Trophoblast cell (in vitro differentiated cells and primary cell): ENCODE results near the gene PSMD10. TPM values are rescaled to one million over a fixed set of nuclear protein-coding genes. Genes with fewer than 3 reads are reported as not detected.

ENCODE experiments used
- DNase-seq, 2 donors: peaks; one replicate each; pipeline ENCODE4 v3.0.0-alpha.2; 2016
- H2AFZ ChIP-seq: 2 replicates; pipeline ENCODE4 v1.6.1; 2013; ENCODE audit warnings: low read length, moderate library complexity, mild to moderate bottlenecking; ENCODE audit not compliant: insufficient read depth, poor library complexity
- H2AK5ac ChIP-seq: 2 replicates; pipeline ENCODE4 v1.6.1; 2013; ENCODE audit warnings: mild to moderate bottlenecking, low read length
- H2BK120ac ChIP-seq: 2 replicates; pipeline ENCODE4 v1.6.1; 2013; ENCODE audit warnings: low read length, mild to moderate bottlenecking, moderate library complexity; ENCODE audit not compliant: insufficient read depth, poor library complexity
- H2BK12ac ChIP-seq: 2 replicates; pipeline ENCODE4 v1.6.1; 2013; ENCODE audit warnings: mild to moderate bottlenecking, low read length, moderate library complexity
- H2BK5ac ChIP-seq: 2 replicates; pipeline ENCODE4 v1.6.1; 2013; ENCODE audit warnings: low read length, low read depth, moderate library complexity, mild to moderate bottlenecking; ENCODE audit not compliant: poor library complexity
- H3K14ac ChIP-seq: 2 replicates; pipeline ENCODE4 v1.6.1; 2013; ENCODE audit warnings: mild to moderate bottlenecking, low read length
- H3K18ac ChIP-seq: 2 replicates; pipeline ENCODE4 v1.6.1; 2013; ENCODE audit warnings: mild to moderate bottlenecking, low read length
- H3K23ac ChIP-seq: 2 replicates; pipeline ENCODE4 v1.6.1; 2013; ENCODE audit warnings: low read length
- H3K27ac ChIP-seq: 2 replicates; pipeline ENCODE4 v1.5.1; 2013; ENCODE audit warnings: low read depth, mild to moderate bottlenecking, inconsistent platforms, low read length, moderate library complexity
- H3K27me3 ChIP-seq: 2 replicates; pipeline ENCODE4 v1.6.1; 2013; ENCODE audit warnings: inconsistent platforms, mild to moderate bottlenecking, low read length, moderate library complexity; ENCODE audit not compliant: insufficient read depth
- H3K36me3 ChIP-seq, 2 experiments: 1 replicate in 1 of 2; 2 replicates in 1 of 2; pipeline ENCODE4 v1.6.1; 2013; ENCODE audit warnings: low read length in 2 of 2, mild to moderate bottlenecking in 2 of 2, moderate library complexity in 1 of 2; ENCODE audit not compliant: insufficient read depth in 2 of 2, control insufficient read depth in 1 of 2
- H3K4ac ChIP-seq: 2 replicates; pipeline ENCODE4 v1.6.1; 2013; ENCODE audit warnings: low read depth, mild to moderate bottlenecking, low read length, moderate library complexity
- H3K4me1 ChIP-seq, 2 experiments: 1 replicate in 1 of 2; 2 replicates in 1 of 2; pipeline ENCODE4 v1.6.1; 2013; ENCODE audit warnings: low read length in 2 of 2, mild to moderate bottlenecking in 2 of 2, moderate library complexity in 1 of 2; ENCODE audit not compliant: insufficient read depth in 2 of 2, control insufficient read depth in 1 of 2
- H3K4me2 ChIP-seq: 2 replicates; pipeline ENCODE4 v1.6.1; 2013; ENCODE audit warnings: inconsistent platforms, mild to moderate bottlenecking, low read length, moderate library complexity
- H3K4me3 ChIP-seq: 2 replicates; pipeline ENCODE4 v1.5.1; 2013; ENCODE audit warnings: mild to moderate bottlenecking, low read depth, low read length, inconsistent platforms
- H3K79me1 ChIP-seq: one replicate; pipeline ENCODE4 v1.6.1; 2013; ENCODE audit warnings: low read length
- H3K79me2 ChIP-seq: 2 replicates; pipeline ENCODE4 v1.6.1; 2013; ENCODE audit warnings: low read length, mild to moderate bottlenecking; ENCODE audit not compliant: control insufficient read depth, insufficient read depth, poor library complexity
- H3K9ac ChIP-seq: 2 replicates; pipeline ENCODE4 v1.6.1; 2013; ENCODE audit warnings: mild to moderate bottlenecking, low read length
- H3K9me3 ChIP-seq: 2 replicates; pipeline ENCODE4 v1.6.1; 2013; ENCODE audit warnings: low read depth, mild to moderate bottlenecking, control low read depth, inconsistent platforms, low read length; ENCODE audit not compliant: insufficient read depth
- H4K12ac ChIP-seq: 2 replicates; pipeline ENCODE4 v1.6.1; 2013; ENCODE audit warnings: low read depth, mild to moderate bottlenecking, low read length, moderate library complexity
- H4K8ac ChIP-seq: 2 replicates; pipeline ENCODE4 v1.6.1; 2013; ENCODE audit warnings: low read depth, mild to moderate bottlenecking, low read length, moderate library complexity
- H4K91ac ChIP-seq: one replicate; pipeline ENCODE4 v1.6.1; 2013; ENCODE audit warnings: low read depth, mild to moderate bottlenecking, low read length, moderate library complexity
- WGBS: extraction: QIAGEN DNeasy Blood & Tissue Kit; methylation state at CpG from one replicate; pipeline ENCODE4 v1.1.7; 2013; ENCODE audit warnings: missing lambda C conversion rate; ENCODE audit not compliant: insufficient read length, insufficient coverage; ENCODE audit errors: extremely low coverage; 5-methylcytosine and 5-hydroxymethylcytosine counted together
- polyA plus RNA-seq: library from polyadenylated mRNA; stranded (reverse); fragments of 200-250 nt; gene quantifications from 2 replicates; pipeline ENCODE4 v1.2.3, GENCODE V29; 2013

PSMD10 gene, protein sequence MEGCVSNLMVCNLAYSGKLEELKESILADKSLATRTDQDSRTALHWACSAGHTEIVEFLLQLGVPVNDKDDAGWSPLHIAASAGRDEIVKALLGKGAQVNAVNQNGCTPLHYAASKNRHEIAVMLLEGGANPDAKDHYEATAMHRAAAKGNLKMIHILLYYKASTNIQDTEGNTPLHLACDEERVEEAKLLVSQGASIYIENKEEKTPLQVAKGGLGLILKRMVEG
- polyA plus RNA-seq: 33.9 and 34.9 TPM in 2 replicates

DNA sequence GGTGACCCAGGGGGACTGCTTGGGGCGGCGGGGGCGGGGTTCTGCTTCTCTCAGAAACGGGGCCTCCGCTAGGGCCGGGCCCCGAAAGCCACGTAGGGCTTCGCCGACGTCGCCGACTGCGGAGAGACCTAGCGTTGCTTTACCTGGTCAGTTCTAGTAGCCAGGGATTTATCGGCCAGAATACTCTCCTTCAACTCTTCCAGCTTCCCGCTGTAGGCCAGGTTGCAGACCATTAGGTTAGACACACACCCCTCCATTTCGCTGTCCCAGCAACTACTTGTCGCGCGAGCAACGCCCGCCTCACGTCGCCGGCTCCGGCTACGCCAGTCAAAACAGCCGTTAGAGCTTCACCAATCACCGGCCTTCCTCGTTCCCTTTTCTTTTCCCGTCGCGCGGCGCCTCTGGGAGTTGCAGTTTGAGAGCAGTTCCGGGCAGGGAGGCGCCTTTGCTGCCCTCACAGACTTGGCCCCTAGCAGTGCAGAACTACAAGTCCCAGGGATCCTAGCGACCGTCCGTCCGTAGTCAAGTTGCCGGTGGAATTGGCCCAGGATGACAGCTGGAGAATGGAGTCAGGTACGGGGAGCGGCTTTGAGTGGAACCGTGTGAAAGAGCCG, at the start of gene PSMD10, which contains the start of gene ATG4A:
TSS of gene PSMD10 (minus strand) at position 279 of the 614 bp plus-strand sequence. CDS start at position 257, 22 bp downstream.
TSS of gene ATG4A (plus strand) at position 515 of the 614 bp plus-strand sequence. CDS start at position 564, 49 bp downstream.
- peak within 1 kb of the TSS; percentile 62 for H4K91ac ChIP-seq
- no peak within 1 kb of the TSS for H3K18ac ChIP-seq
- H3K9ac ChIP-seq: peak within 1 kb of the TSS; percentile 77
- H3K79me2 ChIP-seq: no peaks in the 10 kb centered on the region
- no peaks in the 10 kb centered on the region for H3K27me3 ChIP-seq
- no peak within 1 kb of the TSS for H2BK120ac ChIP-seq
- peaks cover 5% of the 10 kb centered on the region in 2 experiments for H3K36me3 ChIP-seq
- no peak within 1 kb of the TSS for H3K4ac ChIP-seq
- no CpG with 5 or more reads among the region's 47 CpGs for WGBS
- no peak within 1 kb of the TSS for H3K14ac ChIP-seq
- peaks cover 0 to 2% of the 10 kb centered on the region in 2 experiments for H3K4me1 ChIP-seq
- H3K23ac ChIP-seq: no peak within 1 kb of the TSS
- H3K79me1 ChIP-seq: no peaks in the 10 kb centered on the region
- H2BK5ac ChIP-seq: no peak within 1 kb of the TSS
- H2BK12ac ChIP-seq: no peak within 1 kb of the TSS
- H4K8ac ChIP-seq: peak within 1 kb of the TSS; percentile 47
- H2AFZ ChIP-seq: peak within 1 kb of the TSS; percentile 51
- H3K27ac ChIP-seq: peak within 1 kb of the TSS; percentile 75
- no peaks in the 10 kb centered on the region for H3K9me3 ChIP-seq
- peak within 1 kb of the TSS; percentile 82 for H3K4me3 ChIP-seq
- H3K4me2 ChIP-seq: peak within 1 kb of the TSS; percentile 69
- H4K12ac ChIP-seq: no peak within 1 kb of the TSS
- H2AK5ac ChIP-seq: no peak within 1 kb of the TSS
- DNase-seq: peak; percentile 95 to 96

DNA sequence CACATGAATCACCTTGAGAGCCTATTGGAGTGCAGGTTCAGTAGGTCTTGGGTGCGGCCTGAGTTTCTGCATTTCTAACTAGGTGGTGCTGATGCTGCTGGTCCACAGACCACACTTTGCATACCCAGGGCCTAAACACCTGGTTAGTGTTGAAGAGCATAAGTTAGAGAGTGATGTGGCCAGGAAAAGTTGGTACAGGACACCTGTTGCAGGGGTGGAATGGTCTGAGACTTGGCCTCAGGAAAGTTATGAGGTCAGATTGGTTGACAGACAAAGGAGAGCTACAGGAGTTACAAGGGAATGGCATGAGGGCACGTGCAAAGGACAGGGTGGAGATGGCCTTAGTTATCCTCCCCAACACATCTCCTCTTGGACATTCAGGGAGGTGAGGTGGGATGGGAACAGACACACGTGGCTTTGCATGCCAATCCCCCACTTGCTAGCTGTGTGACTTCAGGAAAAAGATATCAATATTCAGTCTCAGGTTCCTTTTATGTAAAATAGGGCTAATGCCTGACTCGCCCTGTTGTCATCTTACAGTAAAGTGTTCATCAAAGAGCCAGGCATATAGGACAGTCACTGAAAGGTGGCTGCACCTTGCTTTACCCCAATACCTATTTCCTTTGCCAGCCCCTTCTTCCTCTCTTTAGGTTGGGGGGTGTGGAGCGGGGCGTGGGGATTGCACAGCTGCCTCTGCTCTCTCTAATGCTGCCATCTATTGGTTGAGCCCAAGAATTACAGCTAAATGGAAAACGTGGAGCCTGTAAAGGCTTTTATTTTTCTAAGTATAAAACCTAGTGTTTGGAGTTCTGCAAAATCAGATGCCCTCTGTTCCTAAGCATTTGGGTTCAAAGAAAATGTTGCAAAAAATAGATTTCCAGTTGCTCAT, 47.7 kb upstream of the PSMD10 start:
- Histone ChIP-seq H4K91ac (no peak overlapping the region), H2BK12ac (no peak overlapping the region)

DNA sequence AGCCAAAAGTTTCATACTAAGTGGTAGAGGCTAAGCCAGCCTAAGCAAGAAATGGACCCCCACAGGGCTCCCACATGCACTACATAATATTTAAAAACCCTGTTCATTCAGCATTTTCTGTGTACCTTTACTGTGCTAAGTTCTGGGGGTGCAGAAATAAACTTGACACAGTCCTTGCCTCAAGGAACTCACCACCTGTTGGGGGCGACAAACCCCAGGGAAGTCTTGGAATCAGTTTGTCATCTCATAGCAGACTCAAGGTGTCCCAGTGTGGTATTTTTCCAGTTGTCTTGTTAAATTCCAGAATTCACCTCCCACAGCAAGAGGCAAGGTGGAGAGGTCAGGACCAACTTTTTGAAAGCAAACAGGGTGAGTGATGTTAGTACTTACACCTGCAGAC, 43.4 kb upstream of the PSMD10 start:
- no CpG with 5 or more reads among the region's 1 CpG for WGBS
- Histone ChIP-seq H3K18ac (no peak overlapping the region), H2AFZ (no peak overlapping the region), H4K8ac (no peak overlapping the region), H3K79me2 (no peaks in the 10 kb centered on the region), H3K4me1 (no peaks in the 10 kb centered on the region), H3K4me2 (no peak overlapping the region), H4K91ac (no peak overlapping the region), H2BK5ac (no peak overlapping the region), H2BK120ac (no peak overlapping the region), H3K79me1 (no peaks in the 10 kb centered on the region), H4K12ac (no peak overlapping the region), H3K9me3 (no peaks in the 10 kb centered on the region), H3K4ac (no peak overlapping the region), H3K23ac (no peak overlapping the region), H2BK12ac (no peak overlapping the region), H3K9ac (no peak overlapping the region), H3K27ac (no peak overlapping the region), H3K27me3 (no peaks in the 10 kb centered on the region), H3K14ac (no peak overlapping the region), H3K4me3 (no peak overlapping the region), H2AK5ac (no peak overlapping the region), H3K36me3 (peaks cover 0 to 2% of the 10 kb centered on the region in 2 experiments)
- DNase-seq: no peak

More for the DNA sequence above, 47.7 kb upstream of the PSMD10 start:
- no peak overlapping the region for H2AFZ ChIP-seq
- H2AK5ac ChIP-seq: no peak overlapping the region
- H2BK5ac ChIP-seq: no peak overlapping the region
- H3K4me2 ChIP-seq: no peak overlapping the region
- no peaks in the 10 kb centered on the region for H3K4me1 ChIP-seq
- H3K27me3 ChIP-seq: no peaks in the 10 kb centered on the region
- no peak overlapping the region for H4K12ac ChIP-seq
- WGBS: no CpG with 5 or more reads among the region's 7 CpGs
- H3K23ac ChIP-seq: no peak overlapping the region
- H3K4me3 ChIP-seq: no peak overlapping the region
- H4K8ac ChIP-seq: no peak overlapping the region
- H3K4ac ChIP-seq: no peak overlapping the region
- no peaks in the 10 kb centered on the region for H3K9me3 ChIP-seq
- H3K79me2 ChIP-seq: no peaks in the 10 kb centered on the region
- H3K27ac ChIP-seq: no peak overlapping the region
- no peak overlapping the region for H3K9ac ChIP-seq
- no peak overlapping the region for H2BK120ac ChIP-seq
- DNase-seq: peak in 1 of 2 donors; percentile 32
- H3K36me3 ChIP-seq: peaks cover 0 to 2% of the 10 kb centered on the region in 2 experiments
- H3K14ac ChIP-seq: no peak overlapping the region
- H3K18ac ChIP-seq: no peak overlapping the region
- H3K79me1 ChIP-seq: no peaks in the 10 kb centered on the region

DNA sequence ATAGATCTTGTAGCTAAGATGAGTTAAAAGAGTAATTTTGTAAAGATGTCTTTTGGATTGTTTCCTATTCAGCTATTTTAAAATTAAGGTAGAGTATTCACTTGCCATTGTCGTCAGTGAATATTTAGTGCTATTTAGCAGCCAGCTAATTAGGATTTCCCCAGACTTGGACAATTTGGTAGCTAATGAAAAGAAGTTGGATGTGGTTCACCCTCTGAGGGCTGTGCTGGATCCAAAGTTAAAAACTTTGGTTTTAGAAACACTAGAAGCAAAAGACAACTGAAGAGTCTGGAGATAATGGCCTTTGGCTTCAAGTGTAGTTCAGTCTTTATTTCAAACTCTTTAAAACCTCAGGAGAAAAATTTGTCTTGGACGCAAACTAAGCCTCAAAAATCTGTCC, 41.5 kb upstream of the PSMD10 start:
- no peak overlapping the region for H3K23ac ChIP-seq
- no peak overlapping the region for H3K4me3 ChIP-seq
- H2BK120ac ChIP-seq: no peak overlapping the region
- no peak overlapping the region for H2AK5ac ChIP-seq
- no peak overlapping the region for H3K4ac ChIP-seq
- H4K12ac ChIP-seq: no peak overlapping the region
- H2BK12ac ChIP-seq: no peak overlapping the region
- H4K8ac ChIP-seq: no peak overlapping the region
- H3K4me1 ChIP-seq: no peaks in the 10 kb centered on the region
- no CpG with 5 or more reads among the region's 2 CpGs for WGBS
- no peaks in the 10 kb centered on the region for H3K27me3 ChIP-seq
- H4K91ac ChIP-seq: no peak overlapping the region
- H3K9ac ChIP-seq: no peak overlapping the region
- H3K4me2 ChIP-seq: no peak overlapping the region
- DNase-seq: no peak
- no peak overlapping the region for H3K18ac ChIP-seq
- no peaks in the 10 kb centered on the region for H3K9me3 ChIP-seq
- no peak overlapping the region for H3K14ac ChIP-seq
- H3K27ac ChIP-seq: no peak overlapping the region
- no peak overlapping the region for H2BK5ac ChIP-seq
- H3K79me1 ChIP-seq: no peaks in the 10 kb centered on the region
- H3K36me3 ChIP-seq: peaks cover 0 to 2% of the 10 kb centered on the region in 2 experiments
- H2AFZ ChIP-seq: no peak overlapping the region
- no peaks in the 10 kb centered on the region for H3K79me2 ChIP-seq
